ENCODE measurements around the gene SLC29A3. TPM values are rescaled to one million over a fixed set of nuclear protein-coding genes. Genes with fewer than 3 reads are reported as not detected.

The SLC29A3 gene
- total RNA-seq, 1 experiment from 2014 or later, result 35.7 TPM

GRCh38 chr10:71316056-71316785, 2.8 kb upstream of the SLC29A3 start:
- no peaks in the 10 kb centered on the region for H3K27me3 ChIP-seq (ENCODE audit: insufficient read depth, low read depth)
- POLR2A ChIA-PET (ENCODE audit: unreplicated experiment), result interaction anchor here (0.7 kb wide), 1 partner anchor 245 kb away, joined by 3 read pairs; no protein-coding TSS in a partner anchor
- no peaks in the 10 kb centered on the region for H3K9me3 ChIP-seq (ENCODE audit: insufficient read depth, low read depth)
- TF ChIP-seq EZH2 (IDR thresholded peaks at IDR 0.05; ENCODE audit: low read depth), result no peak
- no peak for TF ChIP-seq CTCF (conservative IDR thresholded peaks at IDR 0.05)
- intact Hi-C loops (cut with micrococcal nuclease; ENCODE audit: unreplicated experiment), result loop anchor here (5.0 to 10.0 kb wide), 2 partner anchors 451 to 1019 kb away; no protein-coding TSS in a partner anchor
- no TSS peak for BruUV-seq (replicated peaks)
- peaks cover 23% of the 10 kb centered on the region; the same call in 1 of the 2 replicates for H3F3A ChIP-seq (ENCODE audit: insufficient read depth, low read depth)
- H3K27ac ChIP-seq, result no peak overlapping the region
- H2AFZ ChIP-seq, result no peak overlapping the region
- H3K4me1 ChIP-seq (replicated peaks; ENCODE audit: insufficient read depth), result peaks cover 28% of the 10 kb centered on the region
- H3K4me3 ChIP-seq, result no peak overlapping the region
- DNase-seq, result no peak
- CTCF ChIA-PET, result interaction anchor here (0.6 to 1.2 kb wide), 3 partner anchors 178 to 431 kb away, joined by 3 to 10 read pairs (median 5); no protein-coding TSS in a partner anchor
- H3K9me2 ChIP-seq (ENCODE audit: insufficient read depth), result no peaks in the 10 kb centered on the region
- peaks cover 16% of the 10 kb centered on the region for H3K79me2 ChIP-seq (ENCODE audit: low read depth)
- no peaks in the 10 kb centered on the region for H3K36me3 ChIP-seq (ENCODE audit: low read depth)
- no peaks in the 10 kb centered on the region for H4K20me1 ChIP-seq (ENCODE audit: insufficient read depth)
- H3K4me2 ChIP-seq, result no peak overlapping the region

- Histone ChIP-seq H3K27me3 (ENCODE audit: insufficient read depth, low read depth) (no peaks in the 10 kb centered on the region), H3F3A (ENCODE audit: insufficient read depth, low read depth) (peaks cover 23% of the 10 kb centered on the region; the same call in 1 of the 2 replicates), H3K79me2 (ENCODE audit: low read depth) (peaks cover 18% of the 10 kb centered on the region), H3K36me3 (ENCODE audit: low read depth) (no peaks in the 10 kb centered on the region), H2AFZ (no peak overlapping the region), H3K4me1 (replicated peaks; ENCODE audit: insufficient read depth) (peaks cover 28% of the 10 kb centered on the region), H3K27ac (no peak overlapping the region), H3K9me3 (ENCODE audit: insufficient read depth, low read depth) (no peaks in the 10 kb centered on the region), H3K4me3 (no peak overlapping the region), H4K20me1 (ENCODE audit: insufficient read depth) (no peaks in the 10 kb centered on the region), H3K9me2 (ENCODE audit: insufficient read depth) (no peaks in the 10 kb centered on the region), H3K4me2 (no peak overlapping the region)
- ChIA-PET POLR2A (ENCODE audit: unreplicated experiment) (interaction anchor here (0.7 kb wide), 1 partner anchor 244 kb away, joined by 3 read pairs; no protein-coding TSS in a partner anchor), CTCF (interaction anchor here (1.1 kb wide), 1 partner anchor 177 kb away, joined by 5 read pairs; no protein-coding TSS in a partner anchor)
- TF ChIP-seq CTCF (conservative IDR thresholded peaks at IDR 0.05) (no peak), EZH2 (IDR thresholded peaks at IDR 0.05; ENCODE audit: low read depth) (no peak)
- intact Hi-C loops (cut with micrococcal nuclease; ENCODE audit: unreplicated experiment), result loop anchor here (5.0 to 10.0 kb wide), 2 partner anchors 451 to 1018 kb away; no protein-coding TSS in a partner anchor
- no peak for DNase-seq
- BruUV-seq (replicated peaks), result no TSS peak
Observed at GRCh38 chr10:71316786-71317160, 2.3 kb upstream of the SLC29A3 start.

GRCh38 chr10:71317739-71318138, 1.3 kb upstream of the SLC29A3 start:
- Histone ChIP-seq H3K27me3 (ENCODE audit: insufficient read depth, low read depth) (no peaks in the 10 kb centered on the region), H2AFZ (no peak overlapping the region), H4K20me1 (ENCODE audit: insufficient read depth) (no peaks in the 10 kb centered on the region), H3K79me2 (ENCODE audit: low read depth) (peaks cover 18% of the 10 kb centered on the region), H3K36me3 (ENCODE audit: low read depth) (0 out of 2 replicates have a peak, but pooled peaks cover under 1% of the 10 kb centered on the region), H3K4me3 (no peak overlapping the region), H3F3A (ENCODE audit: insufficient read depth, low read depth) (peaks cover 23% of the 10 kb centered on the region; the same call in 1 of the 2 replicates), H3K4me1 (replicated peaks; ENCODE audit: insufficient read depth) (peaks cover 20% of the 10 kb centered on the region), H3K9me2 (ENCODE audit: insufficient read depth) (no peaks in the 10 kb centered on the region), H3K4me2 (no peak overlapping the region), H3K27ac (no peak overlapping the region), H3K9me3 (ENCODE audit: insufficient read depth, low read depth) (no peaks in the 10 kb centered on the region)
- no peak for DNase-seq
- intact Hi-C loops (cut with micrococcal nuclease; ENCODE audit: unreplicated experiment), result loop anchor here (5.0 to 10.0 kb wide), 2 partner anchors 450 to 1017 kb away; no protein-coding TSS in a partner anchor
- ChIA-PET CTCF (no interaction called here), POLR2A (ENCODE audit: unreplicated experiment) (no interaction called here)
- TF ChIP-seq EZH2 (IDR thresholded peaks at IDR 0.05; ENCODE audit: low read depth) (no peak), CTCF (conservative IDR thresholded peaks at IDR 0.05) (no peak)
- no TSS peak for BruUV-seq (replicated peaks)
